OCI-LY1 (cell line): Measurements from ENCODE around the gene EIPR1.

Experiments used
- H2AFZ ChIP-seq: fragments of 200-600 bp; sonication (generic), shearing (Covaris generic); 2 replicates; pipeline ENCODE4 v1.6.0; 2014; ENCODE audit warnings: antibody characterized with exemption, mild to moderate bottlenecking, low read length
- H3F3A ChIP-seq: fragments of 200-600 bp; sonication (generic), shearing (Covaris generic); 2 replicates; pipeline ENCODE4 v1.6.0; 2014; ENCODE audit warnings: mild to moderate bottlenecking, antibody characterized with exemption, low read length, moderate library complexity; ENCODE audit not compliant: insufficient read depth
- H3K27ac ChIP-seq: fragments of 200-600 bp; sonication (generic); 2 replicates; pipeline ENCODE4 v1.5.1; 2014; ENCODE audit warnings: low read length, mixed run types, mild to moderate bottlenecking, low read depth; ENCODE audit not compliant: poor library complexity, severe bottlenecking
- H3K27me3 ChIP-seq: fragments of 200-600 bp; sonication (generic); 2 replicates; pipeline ENCODE4 v1.6.0; 2014; ENCODE audit warnings: antibody characterized with exemption, mild to moderate bottlenecking, low read length, moderate library complexity; ENCODE audit not compliant: insufficient read depth
- H3K36me3 ChIP-seq: fragments of 200-600 bp; sonication (generic); 2 replicates; pipeline ENCODE4 v1.6.1; 2014; ENCODE audit warnings: mild to moderate bottlenecking, antibody characterized with exemption, low read length, moderate library complexity, mixed read lengths; ENCODE audit not compliant: insufficient read depth
- H3K4me1 ChIP-seq: fragments of 200-600 bp; sonication (generic); 2 replicates; pipeline ENCODE4 v1.5.1; 2014; ENCODE audit warnings: mild to moderate bottlenecking, low read length, moderate library complexity; ENCODE audit not compliant: insufficient read depth, severe bottlenecking
- H3K4me2 ChIP-seq: fragments of 200-600 bp; sonication (generic), shearing (Covaris generic); 2 replicates; pipeline ENCODE4 v1.6.1; 2014; ENCODE audit warnings: low read length
- H3K4me3 ChIP-seq: fragments of 200-600 bp; sonication (generic); 2 replicates; pipeline ENCODE4 v1.5.1; 2014; ENCODE audit warnings: low read length, low read depth, mild to moderate bottlenecking, mixed read lengths; ENCODE audit not compliant: poor library complexity, severe bottlenecking
- H3K79me2 ChIP-seq: fragments of 200-600 bp; shearing (Covaris generic); 2 replicates; pipeline ENCODE4 v1.6.1; 2016; ENCODE audit warnings: mixed run types, low read length, mixed read lengths; ENCODE audit not compliant: insufficient read depth
- H3K9ac ChIP-seq: fragments of 200-600 bp; sonication (generic), shearing (Covaris generic); 2 replicates; pipeline ENCODE4 v1.6.1; 2014; ENCODE audit warnings: mild to moderate bottlenecking, low read length, mixed read lengths
- H3K9me2 ChIP-seq: fragments of 200-600 bp; sonication (generic), shearing (Covaris generic); 2 replicates; pipeline ENCODE4 v1.6.1; 2014; ENCODE audit warnings: low read depth, mild to moderate bottlenecking, low read length, mixed read lengths
- H3K9me3 ChIP-seq: fragments of 200-600 bp; shearing (Covaris generic); 2 replicates; pipeline ENCODE4 v1.6.1; 2014; ENCODE audit warnings: low read length, mixed read lengths
- H4K20me1 ChIP-seq: fragments of 200-600 bp; sonication (generic), shearing (Covaris generic); 2 replicates; pipeline ENCODE4 v1.6.0; 2016; ENCODE audit warnings: mild to moderate bottlenecking, low read length; ENCODE audit not compliant: insufficient read depth
- CTCF ChIP-seq: fragments of 200-600 bp; sonication (generic), shearing (Covaris generic); IDR thresholded peaks from 2 replicates; pipeline ENCODE4 v1.5.1; 2017; ENCODE audit warnings: mild to moderate bottlenecking, antibody characterized with exemption, low read length, moderate library complexity, mixed read lengths
- EZH2 ChIP-seq: fragments of 200-600 bp; sonication (generic), shearing (Covaris generic); IDR thresholded peaks from 2 replicates; pipeline ENCODE4 v1.8.0; 2017; ENCODE audit warnings: borderline replicate concordance, mixed run types, mild to moderate bottlenecking, antibody characterized with exemption, low read length, moderate library complexity, mixed read lengths

The EIPR1 gene

GRCh38 chr2:3279236-3279960, 98.2 kb downstream of the EIPR1 start:
- Histone ChIP-seq H3K4me1 (peaks cover 23% of the 10 kb centered on the region), H2AFZ (no peak overlapping the region), H3K36me3 (peaks cover 2% of the 10 kb centered on the region), H3K9ac (no peak overlapping the region), H3K9me3 (peaks cover 12% of the 10 kb centered on the region), H4K20me1 (no peaks in the 10 kb centered on the region), H3F3A (no peaks in the 10 kb centered on the region), H3K27ac (no peak overlapping the region), H3K27me3 (no peaks in the 10 kb centered on the region), H3K79me2 (peaks cover 3% of the 10 kb centered on the region; the same call in 1 of the 2 replicates), H3K4me3 (no peak overlapping the region), H3K9me2 (no peaks in the 10 kb centered on the region), H3K4me2 (no peak overlapping the region)
- TF ChIP-seq EZH2 (no peak), CTCF (no peak)

- Histone ChIP-seq H2AFZ (no peak overlapping the region), H3K27me3 (no peaks in the 10 kb centered on the region), H3K4me2 (no peak overlapping the region), H3K9me2 (no peaks in the 10 kb centered on the region), H3K4me3 (no peak overlapping the region), H3K9ac (no peak overlapping the region; the same call in 1 of the 2 replicates), H3K79me2 (peaks cover 5% of the 10 kb centered on the region; the same call in 1 of the 2 replicates), H3K27ac (peak overlapping the region; percentile 24), H3K9me3 (peaks cover 18% of the 10 kb centered on the region), H4K20me1 (no peaks in the 10 kb centered on the region), H3K4me1 (peaks cover 23% of the 10 kb centered on the region), H3F3A (no peaks in the 10 kb centered on the region), H3K36me3 (peaks cover 2% of the 10 kb centered on the region)
- TF ChIP-seq CTCF (no peak), EZH2 (no peak)
Observed at GRCh38 chr2:3278521-3279218, 98.9 kb downstream of the EIPR1 start.

- H3K9ac ChIP-seq = no peak overlapping the region; the same call in 1 of the 2 replicates
- peaks cover 18% of the 10 kb centered on the region for H3K9me3 ChIP-seq
- peaks cover 23% of the 10 kb centered on the region for H3K4me1 ChIP-seq
- peaks cover 5% of the 10 kb centered on the region; the same call in 1 of the 2 replicates for H3K79me2 ChIP-seq
- no peaks in the 10 kb centered on the region for H3K27me3 ChIP-seq
- TF ChIP-seq EZH2 = no peak
- no peak for TF ChIP-seq CTCF
- H3K4me2 ChIP-seq = peak overlapping the region; percentile 61
- no peaks in the 10 kb centered on the region for H4K20me1 ChIP-seq
- H3F3A ChIP-seq = no peaks in the 10 kb centered on the region
- peak overlapping the region; percentile 46 for H3K4me3 ChIP-seq
- H3K36me3 ChIP-seq = peaks cover 2% of the 10 kb centered on the region
- no peak overlapping the region for H2AFZ ChIP-seq
- no peaks in the 10 kb centered on the region for H3K9me2 ChIP-seq
- H3K27ac ChIP-seq = peak overlapping the region; percentile 24
Observed at GRCh38 chr2:3277748-3278520, 99.7 kb downstream of the EIPR1 start.
